NCI-H526 treated with DMSO at 0.1 percent for 48 hours (cell line): ENCODE measurements around the gene DMPK.

Experiments used
- DNase-seq: peaks from one replicate; lab custom pipeline; 2025; lab: John Stamatoyannopoulos, UW

The DMPK gene

GRCh38 chr19:45782162-45782691 lies at the start of gene DMPK:
TSS of gene DMPK (minus strand) at chr19:45782490. CDS start at chr19:45782352, 138 bp downstream.
- no peak for DNase-seq

GRCh38 chr19:45828945-45829344 lies 46.7 kb upstream of the DMPK start:
- no peak for DNase-seq

GRCh38 chr19:45828523-45828922 lies 46.2 kb upstream of the DMPK start:
- no peak for DNase-seq

GRCh38 chr19:45827459-45828093 lies 45.3 kb upstream of the DMPK start:
- DNase-seq, result no peak

- DNase-seq, result no peak
These were observed 44.6 kb upstream of the DMPK start for GRCh38 chr19:45826934-45827333.

GRCh38 chr19:45825917-45826893 lies 43.9 kb upstream of the DMPK start:
- DNase-seq, result no peak

GRCh38 chr19:45825263-45825605 lies 42.9 kb upstream of the DMPK start:
- no peak for DNase-seq

- no peak for DNase-seq
These were observed 42.4 kb upstream of the DMPK start for GRCh38 chr19:45824531-45825262.

GRCh38 chr19:45824041-45824471 lies 41.8 kb upstream of the DMPK start:
- no peak for DNase-seq

- no peak for DNase-seq
These were observed 40.9 kb upstream of the DMPK start for GRCh38 chr19:45823182-45823581.

- no peak for DNase-seq
These were observed 40.4 kb upstream of the DMPK start for GRCh38 chr19:45822716-45823115.

- DNase-seq, result no peak
These were observed 39.3 kb upstream of the DMPK start for GRCh38 chr19:45821570-45821969.

- no peak for DNase-seq
These were observed 38.8 kb upstream of the DMPK start for GRCh38 chr19:45821103-45821521.

- DNase-seq, result no peak
These were observed 38.3 kb upstream of the DMPK start for GRCh38 chr19:45820413-45821102.

- no peak for DNase-seq
These were observed 37.5 kb upstream of the DMPK start for GRCh38 chr19:45819769-45820168.

GRCh38 chr19:45817725-45818301 lies 35.5 kb upstream of the DMPK start:
- no peak for DNase-seq

- peak; percentile 68 for DNase-seq
These were observed 34.9 kb upstream of the DMPK start for GRCh38 chr19:45817010-45817724.

GRCh38 chr19:45816236-45817009 lies 34.1 kb upstream of the DMPK start:
- DNase-seq, result no peak

- DNase-seq, result no peak
These were observed 33.4 kb upstream of the DMPK start for GRCh38 chr19:45815481-45816216.
